ENCODE data around the gene TINAGL1. TPM values are rescaled to one million over a fixed set of nuclear protein-coding genes. Genes with fewer than 3 reads are reported as not detected.
A peak's percentile ranks its signal among the peaks of the same experiment; 100 is the strongest.

TINAGL1 gene
- total RNA-seq = 100 to 1,000 TPM; 110 to 123 TPM
- long read RNA-seq, donor 1, transcript TINAGL1-201 (12 exons, 2,187 nt) = major isoform, 44 of 93 reads
- long read RNA-seq, donor 1, partial matches to known transcripts = 30 of 93 reads
- long read RNA-seq, donor 1, other reads (novel, unspliced or antisense) = 18 of 93 reads
- long read RNA-seq, donor 2, transcript TINAGL1-201 (12 exons, 2,187 nt) = major isoform, 6 of 19 reads
- long read RNA-seq, donor 2, partial matches to known transcripts = 10 of 19 reads
- long read RNA-seq, donor 2, other reads (novel, unspliced or antisense) = 3 of 19 reads

DNA sequence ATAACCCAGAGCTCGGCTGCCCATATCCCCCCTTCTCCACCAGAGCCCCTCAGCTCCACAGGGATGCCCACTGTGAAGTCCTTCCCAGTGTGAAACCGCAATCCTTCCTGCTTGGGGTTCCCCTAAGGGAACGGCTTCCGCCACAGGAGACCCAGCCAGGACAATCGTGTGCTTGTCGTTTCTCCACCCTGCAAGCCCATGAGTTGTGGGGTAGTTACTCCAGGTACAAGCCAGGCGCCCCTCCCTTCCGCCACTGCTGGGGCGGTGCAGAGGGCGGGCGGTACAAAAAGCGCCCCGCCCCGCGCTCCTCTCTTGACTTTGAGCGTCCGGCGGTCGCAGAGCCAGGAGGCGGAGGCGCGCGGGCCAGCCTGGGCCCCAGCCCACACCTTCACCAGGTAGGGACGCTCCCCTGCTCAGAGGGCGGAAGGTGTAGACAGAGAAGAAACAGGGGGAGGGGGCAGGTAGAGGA, at the start of gene TINAGL1:
Gene TINAGL1 (plus strand): TSS at position 315 of the 469 bp plus-strand sequence. CDS start 634 bp downstream, outside the sequence.
- intact Hi-C loops (cut with DNase I) = loop anchor here in 1 of 2 donors (10.0 kb wide), 1 partner anchor 139 kb away; no protein-coding TSS in a partner anchor
- peak; percentile 83 for DNase-seq (ENCODE audit: low spot score)

- no peak for DNase-seq (ENCODE audit: low spot score)
- intact Hi-C loops (cut with DNase I) = no loop called here
Measured at GRCh38 chr1:31529999-31530684, 46.2 kb upstream of the TINAGL1 start.

DNA sequence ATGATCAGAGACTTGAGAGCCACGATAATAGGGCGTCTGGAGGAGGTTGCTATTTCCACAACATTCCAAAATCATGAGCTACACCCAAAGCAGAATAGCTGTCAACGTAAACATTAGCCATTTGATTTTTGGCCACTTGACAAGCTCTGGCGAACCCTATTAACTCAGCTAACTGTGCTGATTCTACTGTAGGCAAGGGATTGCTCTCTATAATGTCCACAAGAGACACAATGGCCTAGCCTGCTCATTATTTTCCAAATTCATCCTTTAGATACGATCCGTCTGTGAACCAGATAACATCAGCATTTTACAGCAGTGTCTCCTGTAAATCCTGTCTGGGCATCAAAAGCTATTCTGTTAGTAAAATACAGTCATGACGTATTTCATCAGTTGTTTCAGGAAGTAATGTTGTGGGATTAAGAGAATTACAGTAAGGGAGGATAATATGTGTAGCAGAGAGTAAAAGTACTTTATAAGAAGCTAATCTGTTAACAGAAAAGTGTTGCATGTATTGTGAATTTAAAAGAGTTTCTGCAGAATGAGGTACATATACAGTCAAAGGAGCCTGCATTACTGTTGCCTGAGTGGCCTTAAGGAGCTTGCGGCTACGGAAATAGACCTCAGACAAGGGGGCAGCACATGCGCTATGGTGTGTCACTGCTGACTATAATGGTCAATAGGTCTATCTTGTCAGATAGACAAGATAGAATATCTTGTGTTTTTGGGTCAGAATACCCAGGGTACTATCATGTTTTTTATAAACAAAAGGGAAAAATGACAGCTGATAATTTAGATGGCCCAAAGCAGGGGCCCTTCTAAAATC, 44.9 kb upstream of the TINAGL1 start:
- DNase-seq (ENCODE audit: low spot score) = no peak
- intact Hi-C loops (cut with DNase I) = no loop called here

DNA sequence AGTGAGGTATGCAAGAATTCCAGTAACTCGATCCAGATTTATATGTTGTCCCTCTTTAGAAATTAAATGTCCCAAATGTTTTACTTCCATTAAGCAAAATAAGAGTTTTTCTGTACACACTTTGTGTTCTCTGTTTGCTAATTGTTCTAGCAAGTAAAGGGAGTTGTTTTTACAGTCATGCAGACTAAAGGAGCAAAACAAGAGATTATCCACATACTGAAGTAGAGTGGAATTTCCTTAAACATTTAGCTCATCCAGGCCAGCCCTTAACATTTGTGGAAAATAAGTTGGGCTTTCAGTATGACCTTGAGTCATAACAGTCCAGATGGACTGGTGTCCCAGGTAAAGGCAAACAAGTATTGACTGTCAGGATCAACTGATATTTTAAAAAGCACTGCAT, 44.1 kb upstream of the TINAGL1 start:
- intact Hi-C loops (cut with DNase I) = no loop called here
- DNase-seq (ENCODE audit: low spot score) = no peak

- DNase-seq (ENCODE audit: low spot score) = no peak
- intact Hi-C loops (cut with DNase I) = no loop called here
Measured at GRCh38 chr1:31535561-31535960, 40.8 kb upstream of the TINAGL1 start.

- no peak for DNase-seq (ENCODE audit: low spot score)
Measured at GRCh38 chr1:31539329-31539728, 37.0 kb upstream of the TINAGL1 start.

DNA sequence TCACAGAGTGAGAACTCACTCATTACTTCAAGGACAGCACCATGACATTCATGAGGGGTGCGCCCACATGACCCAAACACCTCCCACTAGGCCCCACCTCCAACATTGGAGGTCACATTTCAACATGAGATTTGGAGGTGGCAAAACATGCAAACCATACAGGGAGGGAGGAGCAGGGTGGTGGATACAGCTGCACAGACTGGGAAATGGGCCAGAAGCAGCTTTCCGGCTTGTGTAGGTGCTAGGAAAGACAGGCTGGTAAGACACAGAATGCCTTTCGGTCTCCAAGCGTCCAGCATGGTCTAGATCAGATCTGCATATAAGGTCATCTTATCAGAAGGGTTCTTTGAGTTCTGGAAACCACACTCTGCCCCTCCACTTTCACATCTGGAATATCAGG, 35.1 kb upstream of the TINAGL1 start:
- intact Hi-C loops (cut with DNase I) = loop anchor here in 1 of 2 donors (10.0 kb wide), 1 partner anchor 146 kb away; no protein-coding TSS in a partner anchor
- no peak for DNase-seq (ENCODE audit: low spot score)

More at GRCh38 chr1:31539329-31539728, 37.0 kb upstream of the TINAGL1 start:
- intact Hi-C loops (cut with DNase I) = no loop called here

DNA sequence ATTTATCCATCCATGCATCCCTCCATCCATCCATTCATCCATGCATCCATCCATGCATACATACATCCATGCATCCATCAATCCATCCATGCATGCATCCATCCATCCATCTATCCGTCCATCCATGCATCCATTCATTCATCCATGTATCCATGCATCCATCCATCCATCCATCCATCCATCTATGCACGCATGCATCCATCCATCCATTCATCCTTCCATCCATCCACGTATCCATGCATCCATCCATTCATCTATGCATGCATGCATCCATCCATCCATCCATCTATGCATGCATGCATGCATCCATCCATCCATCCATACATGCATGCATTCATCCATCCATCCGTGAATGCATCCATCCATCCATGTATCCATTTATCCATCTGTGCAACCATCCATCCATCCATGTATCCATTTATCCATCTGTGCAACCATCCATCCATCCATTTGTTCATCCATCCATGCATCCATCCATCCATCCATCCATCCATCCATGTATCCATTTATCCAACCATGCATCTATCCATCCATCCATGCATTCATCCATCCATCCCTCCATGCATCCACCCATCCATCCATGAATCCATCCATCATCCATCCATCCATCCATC, 30.3 kb upstream of the TINAGL1 start:
- intact Hi-C loops (cut with DNase I) = loop anchor here in 1 of 2 donors (10.0 kb wide), 1 partner anchor 151 kb away; no protein-coding TSS in a partner anchor
- DNase-seq (ENCODE audit: low spot score) = no peak

- DNase-seq (ENCODE audit: low spot score) = no peak
- intact Hi-C loops (cut with DNase I) = loop anchor here in 1 of 2 donors (10.0 kb wide), 1 partner anchor 154 kb away; no protein-coding TSS in a partner anchor
Measured at GRCh38 chr1:31548534-31548906, 27.8 kb upstream of the TINAGL1 start.

DNA sequence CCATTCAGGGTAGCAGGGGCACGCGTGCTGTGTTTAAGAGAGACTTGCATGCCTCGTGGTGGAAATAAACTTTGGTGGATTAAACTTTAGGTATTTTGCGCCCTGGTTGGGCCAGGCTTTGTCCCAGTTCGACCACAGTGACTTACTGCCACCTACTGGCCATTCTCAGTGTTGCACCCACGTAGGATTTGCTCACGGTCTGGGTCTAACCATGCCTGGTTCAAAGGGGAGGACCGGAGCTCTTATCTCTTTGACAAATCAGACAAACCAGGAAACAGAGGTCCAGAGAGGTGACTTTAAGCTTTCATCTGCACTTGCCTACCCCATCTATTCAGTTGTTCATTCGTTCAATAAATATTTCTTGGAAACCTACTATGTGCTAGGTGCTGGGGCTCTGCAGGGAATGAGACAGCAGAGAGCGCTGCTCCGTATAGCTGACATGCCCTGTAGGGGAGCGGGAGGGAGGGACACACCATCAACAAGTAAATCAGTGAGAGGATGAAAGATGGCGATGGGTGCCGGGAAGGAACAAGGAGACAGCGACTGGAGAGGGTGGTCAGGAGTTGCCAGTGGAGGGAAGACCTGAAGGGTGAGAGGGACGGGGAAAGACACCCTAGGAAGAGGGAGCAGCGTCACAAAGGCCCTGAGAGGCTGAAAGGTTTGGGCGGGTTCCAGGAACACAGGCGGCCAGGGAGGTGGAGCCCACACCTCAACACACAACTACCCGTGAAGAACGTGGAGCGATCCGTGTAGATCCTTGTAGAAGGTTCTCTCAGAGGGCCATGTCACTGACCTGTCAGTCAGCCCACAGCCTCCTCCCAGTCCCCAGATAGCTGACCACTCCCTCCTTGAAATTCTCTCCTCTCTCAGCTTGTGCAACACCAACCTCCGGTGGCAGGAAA, 27.2 kb upstream of the TINAGL1 start:
- DNase-seq (ENCODE audit: low spot score) = peak; percentile 93
- intact Hi-C loops (cut with DNase I) = loop anchor here in 1 of 2 donors (10.0 kb wide), 1 partner anchor 154 kb away; no protein-coding TSS in a partner anchor

DNA sequence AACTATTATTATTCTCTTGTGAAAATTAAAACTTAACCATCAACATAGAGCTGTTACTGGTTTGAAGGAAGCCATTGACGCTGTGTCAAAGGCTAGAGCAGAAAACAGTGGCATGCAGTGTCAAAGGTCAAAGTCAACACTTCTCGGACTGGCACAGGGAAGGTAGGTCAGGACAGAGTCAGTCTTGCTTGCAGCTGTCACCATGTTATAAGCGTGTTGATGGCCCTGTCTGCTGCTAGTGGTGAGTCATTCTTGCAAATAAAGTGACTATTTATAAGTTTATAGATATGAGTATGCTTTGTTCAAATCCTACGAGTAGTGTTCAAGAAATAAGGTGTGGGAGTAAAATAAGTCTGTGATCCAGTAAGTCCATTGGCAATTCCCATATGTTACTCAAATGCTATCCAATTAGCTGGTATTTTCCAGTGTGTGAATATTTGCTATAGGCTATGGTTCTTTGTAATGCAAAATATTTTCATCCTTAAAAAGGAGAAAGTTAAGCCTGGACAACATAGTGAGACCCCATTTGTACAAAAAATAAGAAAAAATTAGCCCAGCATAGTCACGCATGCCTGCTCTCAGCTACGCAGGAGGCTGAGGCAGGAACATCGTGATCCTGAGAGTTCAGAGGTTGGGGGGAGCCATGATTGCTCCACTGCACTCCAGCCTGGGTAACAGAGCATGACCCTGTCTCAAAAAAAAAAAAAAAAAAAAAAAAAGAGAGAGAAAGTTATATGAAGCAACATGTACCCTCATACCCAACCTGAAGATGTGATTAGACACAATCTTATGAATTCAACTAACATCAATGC, 26.3 kb upstream of the TINAGL1 start:
- intact Hi-C loops (cut with DNase I) = loop anchor here in 1 of 2 donors (10.0 kb wide), 1 partner anchor 155 kb away; no protein-coding TSS in a partner anchor

DNA sequence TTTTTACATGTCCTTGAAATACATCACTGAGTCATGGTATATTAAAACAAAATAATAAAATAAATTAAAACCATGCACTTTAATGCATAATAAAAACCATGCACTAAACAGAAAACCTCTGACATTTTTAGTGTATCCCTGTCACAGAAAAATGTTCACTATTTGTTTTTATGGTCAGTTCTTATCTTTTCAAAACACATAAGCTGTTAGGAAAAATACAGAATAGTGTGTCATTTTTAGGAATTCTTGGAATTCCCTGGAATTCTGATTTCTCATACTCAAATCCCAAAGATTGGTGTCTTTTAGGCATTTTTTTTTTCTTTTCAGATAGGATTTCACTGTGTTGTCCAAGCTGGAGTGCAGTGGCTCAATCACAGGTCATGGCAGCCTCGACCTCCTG, 25.1 kb upstream of the TINAGL1 start:
- DNase-seq (ENCODE audit: low spot score) = no peak
- intact Hi-C loops (cut with DNase I) = no loop called here

More for the DNA sequence above, 26.3 kb upstream of the TINAGL1 start:
- no peak for DNase-seq (ENCODE audit: low spot score)

DNA sequence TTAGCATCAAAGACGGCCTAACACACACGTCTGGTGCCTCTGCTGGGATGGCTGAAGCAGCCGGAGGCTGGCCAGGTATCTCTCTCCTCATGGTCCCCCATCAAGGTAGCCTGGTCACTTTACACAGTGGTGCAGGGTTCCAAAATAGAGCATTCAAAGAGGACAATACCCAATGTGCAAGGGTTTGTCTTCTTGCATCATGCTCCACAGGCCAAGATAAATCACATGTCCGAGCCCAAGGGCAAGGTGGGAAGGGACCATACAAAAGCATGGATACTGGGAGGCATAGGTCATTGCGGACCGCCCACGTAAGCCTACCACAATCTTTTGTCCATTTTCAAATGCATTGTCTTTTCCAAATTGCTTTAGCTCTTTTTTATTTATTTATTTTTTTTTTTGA, 23.8 kb upstream of the TINAGL1 start:
- no peak for DNase-seq (ENCODE audit: low spot score)
- intact Hi-C loops (cut with DNase I) = no loop called here

- intact Hi-C loops (cut with DNase I) = no loop called here
- no peak for DNase-seq (ENCODE audit: low spot score)
Measured at GRCh38 chr1:31556481-31557006, 19.8 kb upstream of the TINAGL1 start.

- intact Hi-C loops (cut with DNase I) = loop anchor here (10.0 kb wide), 2 partner anchors 55 to 215 kb away; partner anchors contain the start of gene HCRTR1 (in 1 of the 2)
- DNase-seq (ENCODE audit: low spot score) = no peak
Measured at GRCh38 chr1:31559715-31560114, 16.6 kb upstream of the TINAGL1 start.

DNA sequence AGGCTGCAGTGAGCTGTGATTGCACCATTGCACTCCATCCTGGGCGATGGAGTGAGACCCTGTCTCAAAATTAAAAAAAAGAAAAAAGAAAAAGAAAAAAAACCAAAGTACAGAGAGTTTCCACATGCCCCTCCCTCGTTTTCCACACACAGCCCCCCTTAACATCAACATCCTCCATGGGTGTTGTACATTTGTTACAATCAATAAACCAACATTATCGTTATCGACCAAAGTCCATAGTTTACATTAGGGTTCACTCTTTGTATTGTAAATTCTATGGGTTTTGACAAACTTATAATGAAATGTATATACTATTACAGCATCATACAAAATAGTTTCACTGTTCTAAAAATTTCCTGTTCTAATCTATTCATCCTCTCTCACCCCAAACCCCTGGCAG, 15.9 kb upstream of the TINAGL1 start:
- no peak for DNase-seq (ENCODE audit: low spot score)
- intact Hi-C loops (cut with DNase I) = loop anchor here (10.0 kb wide), 2 partner anchors 54 to 214 kb away; partner anchors contain the start of gene HCRTR1 (in 1 of the 2)

Measured in posterior vena cava (tissue), 2 donors.